Testis (tissue), 2 donors: ENCODE data around the gene CACNA1E.

Source experiments
- POLR2A ChIP-seq: fragments of 450-650 bp; IDR thresholded peaks from one replicate; pipeline ENCODE4 v1.6.1; 2017; ENCODE audit warnings: antibody characterized with exemption, mild to moderate bottlenecking, moderate library complexity
- TF ChIP-seq, protein P1 (sequence below), 3 experiments: fragments of 450-650 bp in 2 of 3; fragments of 200-600 bp in 1 of 3; sonication (generic) in 1 of 3; IDR thresholded peaks; one replicate each; pipeline ENCODE4 v1.5.1; 2016 to 2019; ENCODE audit warnings: antibody characterized with exemption in 3 of 3, mild to moderate bottlenecking in 2 of 3, moderate library complexity in 1 of 3

DNA sequence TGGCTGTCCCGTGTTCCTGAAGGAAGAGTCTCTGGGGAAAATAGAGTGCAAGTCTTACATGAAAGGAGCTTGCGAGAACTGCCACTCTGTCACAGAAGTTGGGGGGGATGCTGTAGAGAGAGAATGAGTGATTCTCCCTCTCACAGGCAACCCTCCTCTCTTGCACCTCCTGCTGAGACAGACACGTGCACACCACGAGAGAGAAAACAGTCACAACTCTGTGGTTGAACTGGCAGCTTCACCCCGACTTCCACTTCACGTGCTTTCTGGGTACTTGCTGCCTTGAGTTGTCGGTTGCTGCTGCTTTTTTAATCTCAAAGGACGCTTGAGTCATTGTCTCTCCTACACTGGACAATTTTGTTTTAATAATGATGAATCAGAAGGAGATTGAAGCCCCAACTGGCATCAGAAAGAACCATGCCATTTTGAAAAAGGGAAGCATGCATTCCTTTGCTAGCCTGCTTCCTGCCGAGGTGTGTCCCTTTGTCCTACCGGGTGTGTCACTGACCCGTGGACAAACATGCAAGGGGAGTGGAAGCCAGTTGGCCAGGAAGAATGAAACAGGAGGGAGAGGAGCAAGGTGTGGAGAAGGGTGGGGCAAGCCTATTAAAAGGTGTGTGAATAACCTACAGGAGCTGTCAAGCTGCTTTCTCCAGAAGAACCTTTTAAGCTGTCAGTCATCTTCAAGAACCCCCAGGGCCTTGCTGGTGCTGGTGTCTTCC is 164.2 kb downstream of the CACNA1E start:
- TF ChIP-seq, protein P1, sequence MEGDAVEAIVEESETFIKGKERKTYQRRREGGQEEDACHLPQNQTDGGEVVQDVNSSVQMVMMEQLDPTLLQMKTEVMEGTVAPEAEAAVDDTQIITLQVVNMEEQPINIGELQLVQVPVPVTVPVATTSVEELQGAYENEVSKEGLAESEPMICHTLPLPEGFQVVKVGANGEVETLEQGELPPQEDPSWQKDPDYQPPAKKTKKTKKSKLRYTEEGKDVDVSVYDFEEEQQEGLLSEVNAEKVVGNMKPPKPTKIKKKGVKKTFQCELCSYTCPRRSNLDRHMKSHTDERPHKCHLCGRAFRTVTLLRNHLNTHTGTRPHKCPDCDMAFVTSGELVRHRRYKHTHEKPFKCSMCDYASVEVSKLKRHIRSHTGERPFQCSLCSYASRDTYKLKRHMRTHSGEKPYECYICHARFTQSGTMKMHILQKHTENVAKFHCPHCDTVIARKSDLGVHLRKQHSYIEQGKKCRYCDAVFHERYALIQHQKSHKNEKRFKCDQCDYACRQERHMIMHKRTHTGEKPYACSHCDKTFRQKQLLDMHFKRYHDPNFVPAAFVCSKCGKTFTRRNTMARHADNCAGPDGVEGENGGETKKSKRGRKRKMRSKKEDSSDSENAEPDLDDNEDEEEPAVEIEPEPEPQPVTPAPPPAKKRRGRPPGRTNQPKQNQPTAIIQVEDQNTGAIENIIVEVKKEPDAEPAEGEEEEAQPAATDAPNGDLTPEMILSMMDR (IDR thresholded peaks at IDR 0.05), result no peak
- TF ChIP-seq POLR2A, result no peak
